Measurements from ENCODE around the gene NRXN3.

The NRXN3 gene

GRCh38 chr14:79915406-79915805 is 1745.2 kb downstream of the NRXN3 start:
- H3K4me1 ChIP-seq (ENCODE audit: control extremely low read depth in 1 of 4, control insufficient read depth in 4 of 4, insufficient read depth in 4 of 4, low read length in 3 of 4), result no peaks in the 10 kb centered on the region
- no peak overlapping the region for H3K27ac ChIP-seq (ENCODE audit: insufficient read depth in 1 of 2, low read depth in 1 of 2, low read length in 2 of 2, poor library complexity in 1 of 2, severe bottlenecking in 2 of 2)
- CTCF ChIA-PET, result no interaction called here
- no peaks in the 10 kb centered on the region for H3K27me3 ChIP-seq (replicated peaks in 2 of 5; ENCODE audit: control insufficient read depth in 4 of 5, insufficient read depth in 5 of 5, low read length in 4 of 5)
- peaks cover 0 to 3% (median 0%) of the 10 kb centered on the region in 5 experiments for H3K9me3 ChIP-seq (ENCODE audit: control extremely low read depth in 1 of 5, control insufficient read depth in 4 of 5, insufficient read depth in 2 of 5, low read depth in 1 of 5, low read length in 4 of 5)
- no peak overlapping the region for H3K4me3 ChIP-seq (ENCODE audit: control insufficient read depth in 1 of 7, extremely low read depth in 1 of 7, insufficient read depth in 4 of 7, low read depth in 2 of 7, low read length in 6 of 7)
- POLR2A ChIA-PET, result no interaction called here
- no peak for DNase-seq
- 100% methylated on average over 1 of the region's 1 CpG for WGBS (ENCODE audit: insufficient coverage)
- H3K36me3 ChIP-seq (ENCODE audit: control insufficient read depth in 4 of 4, insufficient read depth in 4 of 4, low read length in 3 of 4), result no peaks in the 10 kb centered on the region

GRCh38 chr14:79916281-79916680 is 1746.1 kb downstream of the NRXN3 start:
- no peak overlapping the region for H3K27ac ChIP-seq (ENCODE audit: insufficient read depth in 1 of 2, low read depth in 1 of 2, low read length in 2 of 2, poor library complexity in 1 of 2, severe bottlenecking in 2 of 2)
- no peak for DNase-seq
- no peaks in the 10 kb centered on the region for H3K27me3 ChIP-seq (replicated peaks in 2 of 5; ENCODE audit: control insufficient read depth in 4 of 5, insufficient read depth in 5 of 5, low read length in 4 of 5)
- H3K9me3 ChIP-seq (ENCODE audit: control extremely low read depth in 1 of 5, control insufficient read depth in 4 of 5, insufficient read depth in 2 of 5, low read depth in 1 of 5, low read length in 4 of 5), result peaks cover 0 to 3% (median 0%) of the 10 kb centered on the region in 5 experiments
- no peak overlapping the region for H3K4me3 ChIP-seq (ENCODE audit: control insufficient read depth in 1 of 7, extremely low read depth in 1 of 7, insufficient read depth in 4 of 7, low read depth in 2 of 7, low read length in 6 of 7)
- no peaks in the 10 kb centered on the region for H3K4me1 ChIP-seq (ENCODE audit: control extremely low read depth in 1 of 4, control insufficient read depth in 4 of 4, insufficient read depth in 4 of 4, low read length in 3 of 4)
- POLR2A ChIA-PET, result no interaction called here
- H3K36me3 ChIP-seq (ENCODE audit: control insufficient read depth in 4 of 4, insufficient read depth in 4 of 4, low read length in 3 of 4), result no peaks in the 10 kb centered on the region
- CTCF ChIA-PET, result no interaction called here

DNA sequence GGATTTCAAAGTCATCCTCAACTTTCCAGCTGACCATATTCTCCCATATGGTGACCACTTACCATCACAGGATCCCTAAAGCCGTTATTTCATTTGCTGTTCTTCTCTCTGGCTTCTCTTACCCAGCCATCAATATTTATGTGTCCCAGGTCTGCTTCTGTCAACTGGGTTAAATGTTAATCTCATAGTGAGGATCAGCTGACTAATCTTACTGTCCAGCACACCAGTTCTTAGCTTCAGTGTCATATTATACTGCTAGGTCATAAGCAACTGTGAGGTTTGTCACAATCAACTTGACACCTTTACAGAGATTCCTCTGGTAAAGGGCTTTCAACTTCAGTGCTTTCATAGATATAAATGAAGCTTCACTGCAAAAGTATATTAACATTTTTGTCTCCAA is 1746.7 kb downstream of the NRXN3 start:
- ChIA-PET CTCF (no interaction called here), POLR2A (no interaction called here)
- peaks cover 0 to 3% (median 0%) of the 10 kb centered on the region in 5 experiments for H3K9me3 ChIP-seq (ENCODE audit: control extremely low read depth in 1 of 5, control insufficient read depth in 4 of 5, insufficient read depth in 2 of 5, low read depth in 1 of 5, low read length in 4 of 5)
- H3K4me1 ChIP-seq (ENCODE audit: control extremely low read depth in 1 of 4, control insufficient read depth in 4 of 4, insufficient read depth in 4 of 4, low read length in 3 of 4), result no peaks in the 10 kb centered on the region
- H3K27ac ChIP-seq (ENCODE audit: insufficient read depth in 1 of 2, low read depth in 1 of 2, low read length in 2 of 2, poor library complexity in 1 of 2, severe bottlenecking in 2 of 2), result no peak overlapping the region
- H3K27me3 ChIP-seq (replicated peaks in 2 of 5; ENCODE audit: control insufficient read depth in 4 of 5, insufficient read depth in 5 of 5, low read length in 4 of 5), result no peaks in the 10 kb centered on the region
- H3K4me3 ChIP-seq (ENCODE audit: control insufficient read depth in 1 of 7, extremely low read depth in 1 of 7, insufficient read depth in 4 of 7, low read depth in 2 of 7, low read length in 6 of 7), result no peak overlapping the region
- DNase-seq, result no peak
- WGBS (ENCODE audit: insufficient coverage), result 100% methylated on average over 1 of the region's 1 CpG
- no peaks in the 10 kb centered on the region for H3K36me3 ChIP-seq (ENCODE audit: control insufficient read depth in 4 of 4, insufficient read depth in 4 of 4, low read length in 3 of 4)

Measured in common myeloid progenitor, CD34-positive (primary cell).